PC-9 (cell line): ENCODE measurements around the gene LMX1B. TPM values are rescaled to one million over a fixed set of nuclear protein-coding genes. Genes with fewer than 3 reads are reported as not detected.

Experiments used
- BruUV-seq: library from RNA; stranded (reverse); fragments of 400-500 nt; replicated peaks from 2 replicates; lab custom pipeline; 2021; lab: Mats Ljungman, UMichigan
- CTCF ChIA-PET: fragments of 300-600 bp; sonication (Branson Sonifier 250); formaldehyde crosslinking; loops from one replicate; lab custom pipeline; 2022; ENCODE audit warnings: antibody characterized with exemption; lab: Charles Lee
- POLR2A ChIA-PET: fragments of 300-600 bp; sonication (Branson Sonifier 250); formaldehyde crosslinking; loops from one replicate; lab custom pipeline; 2022; ENCODE audit warnings: antibody characterized with exemption; ENCODE audit not compliant: unreplicated experiment; lab: Charles Lee
- DNase-seq, 2 experiments: peaks; one replicate each; pipeline versions ENCODE4 v3.0.0 to v3.0.0-alpha.2; 2015 to 2022; ENCODE audit warnings: mixed read lengths in 1 of 2
- H2AFZ ChIP-seq: fragments of 200-600 bp; sonication (generic); 2 replicates; pipeline ENCODE4 v1.8.1; 2017; ENCODE audit warnings: antibody characterized with exemption
- H3F3A ChIP-seq: fragments of 200-600 bp; sonication (generic); 2 replicates; pipeline ENCODE4 v1.8.1; 2017; ENCODE audit warnings: antibody characterized with exemption, mild to moderate bottlenecking, low read depth; ENCODE audit not compliant: insufficient read depth
- H3K27ac ChIP-seq: fragments of 200-600 bp; sonication (generic); 2 replicates; pipeline ENCODE4 v1.6.1; 2016; ENCODE audit warnings: mixed run types
- H3K27me3 ChIP-seq: fragments of 200-600 bp; sonication (generic); 2 replicates; pipeline ENCODE4 v1.6.1; 2016; ENCODE audit warnings: low read depth, mixed run types; ENCODE audit not compliant: insufficient read depth
- H3K36me3 ChIP-seq: fragments of 200-600 bp; sonication (generic); 2 replicates; pipeline ENCODE4 v1.6.1; 2016; ENCODE audit warnings: low read depth, mixed run types
- H3K4me1 ChIP-seq: fragments of 200-600 bp; sonication (generic); replicated peaks from 2 replicates; pipeline ENCODE4 v1.6.1; 2016; ENCODE audit warnings: mixed run types; ENCODE audit not compliant: insufficient read depth
- H3K4me2 ChIP-seq: fragments of 200-600 bp; sonication (generic); 2 replicates; pipeline ENCODE4 v1.6.1; 2017; ENCODE audit warnings: mixed run types
- H3K4me3 ChIP-seq: fragments of 200-600 bp; sonication (generic); 2 replicates; pipeline ENCODE4 v1.6.1; 2016; ENCODE audit warnings: mixed run types
- H3K79me2 ChIP-seq: fragments of 200-600 bp; sonication (generic); 2 replicates; pipeline ENCODE4 v1.6.1; 2017; ENCODE audit warnings: low read depth, mixed run types
- H3K9me2 ChIP-seq: fragments of 200-600 bp; sonication (generic); 2 replicates; pipeline ENCODE4 v1.8.1; 2017; ENCODE audit warnings: mild to moderate bottlenecking; ENCODE audit not compliant: insufficient read depth
- H3K9me3 ChIP-seq: fragments of 200-600 bp; sonication (generic); 2 replicates; pipeline ENCODE4 v1.8.1; 2016; ENCODE audit warnings: low read depth; ENCODE audit not compliant: insufficient read depth
- H4K20me1 ChIP-seq: fragments of 200-600 bp; sonication (generic); 2 replicates; pipeline ENCODE4 v1.8.1; 2017; ENCODE audit not compliant: insufficient read depth
- CTCF ChIP-seq: fragments of 200-600 bp; sonication (generic); conservative IDR thresholded peaks from 2 replicates; pipeline ENCODE4 v1.6.1; 2017; ENCODE audit warnings: mixed run types, antibody characterized with exemption, mild to moderate bottlenecking, moderate library complexity
- EZH2 ChIP-seq: fragments of 200-600 bp; sonication (generic); IDR thresholded peaks from 2 replicates; pipeline ENCODE4 v1.8.0; 2017; ENCODE audit warnings: antibody characterized with exemption, low read depth
- intact Hi-C: fragments of 100-400 bp; cut with micrococcal nuclease; formaldehyde crosslinking; loops from one replicate; pipeline ENCODE4 v1.10.0; 2022; ENCODE audit not compliant: unreplicated experiment
- total RNA-seq: library from RNA; stranded (reverse); gene quantifications from 2 replicates; pipeline ENCODE4 v1.2.3, GENCODE V29; 2021

Gene LMX1B
- total RNA-seq, 1 experiment from 2014 or later = not detected

DNA sequence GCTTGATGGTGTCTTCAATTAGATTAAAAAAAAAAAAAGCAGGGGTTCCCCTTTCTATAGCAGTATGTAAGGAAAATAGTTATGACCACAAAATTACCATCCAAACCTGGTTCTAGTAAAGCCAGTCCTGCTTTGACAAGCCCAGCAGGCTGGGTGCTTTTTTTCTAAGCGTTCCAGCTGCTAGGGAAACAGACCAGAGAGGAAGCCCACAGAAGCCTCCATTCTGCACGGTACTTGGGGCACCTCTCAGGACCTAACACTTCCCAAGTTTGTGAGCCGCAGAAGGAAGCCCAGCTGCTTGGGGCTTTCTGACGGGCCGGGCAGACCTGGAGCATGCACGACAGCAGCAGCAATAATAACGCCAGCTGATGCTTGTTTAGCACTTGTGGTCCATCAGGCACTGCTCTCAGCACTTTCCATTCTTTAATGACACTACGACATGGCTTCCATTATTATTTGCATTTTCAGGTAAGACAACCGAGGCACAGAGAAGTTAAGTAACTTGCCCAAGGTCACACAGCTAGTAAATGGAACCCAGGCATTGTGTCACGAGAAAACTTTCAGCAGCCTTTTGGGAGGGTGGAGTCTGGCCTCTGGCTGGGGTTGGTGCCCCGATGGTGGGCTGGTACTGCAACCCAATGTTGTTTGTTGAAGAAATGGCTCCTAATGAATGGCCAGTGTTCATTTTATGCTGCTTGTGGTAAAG lies 15.4 kb downstream of the LMX1B start:
- no peak overlapping the region for H3K4me2 ChIP-seq
- H3F3A ChIP-seq = no peaks in the 10 kb centered on the region
- H3K27ac ChIP-seq = no peak overlapping the region
- ChIA-PET CTCF (interaction anchor here (0.7 kb wide), 1 partner anchor 238 kb away, joined by 4 read pairs; no protein-coding TSS in a partner anchor), POLR2A (no interaction called here)
- no peak overlapping the region for H3K4me3 ChIP-seq
- peaks cover 57% of the 10 kb centered on the region for H3K27me3 ChIP-seq
- no peak for DNase-seq
- no peaks in the 10 kb centered on the region for H3K9me3 ChIP-seq
- H2AFZ ChIP-seq = no peak overlapping the region
- no peaks in the 10 kb centered on the region; the same call in 1 of the 2 replicates for H4K20me1 ChIP-seq
- intact Hi-C loops = no loop called here
- H3K9me2 ChIP-seq = no peaks in the 10 kb centered on the region
- H3K79me2 ChIP-seq = no peaks in the 10 kb centered on the region
- no peaks in the 10 kb centered on the region for H3K4me1 ChIP-seq
- no TSS peak for BruUV-seq
- H3K36me3 ChIP-seq = no peaks in the 10 kb centered on the region
- TF ChIP-seq CTCF (no peak), EZH2 (no peak)

- Histone ChIP-seq H3K27me3 (peaks cover 47% of the 10 kb centered on the region; the same call in 1 of the 2 replicates), H3K9me3 (no peaks in the 10 kb centered on the region), H3K79me2 (no peaks in the 10 kb centered on the region), H3K9me2 (no peaks in the 10 kb centered on the region), H3K4me3 (no peak overlapping the region), H3K4me2 (no peak overlapping the region), H2AFZ (no peak overlapping the region), H3K4me1 (no peaks in the 10 kb centered on the region), H3K36me3 (no peaks in the 10 kb centered on the region), H3F3A (no peaks in the 10 kb centered on the region), H3K27ac (no peak overlapping the region), H4K20me1 (no peaks in the 10 kb centered on the region; the same call in 1 of the 2 replicates)
- ChIA-PET CTCF (interaction anchor here (0.6 kb wide), 1 partner anchor 75 kb away, joined by 11 read pairs; no protein-coding TSS in a partner anchor), POLR2A (no interaction called here)
- intact Hi-C loops = no loop called here
- TF ChIP-seq EZH2 (no peak), CTCF (no peak)
- no TSS peak for BruUV-seq
- no peak for DNase-seq
Measured at GRCh38 chr9:126630458-126631237, 16.9 kb downstream of the LMX1B start.

GRCh38 chr9:126631254-126631653 lies 17.5 kb downstream of the LMX1B start:
- no peaks in the 10 kb centered on the region for H3K4me1 ChIP-seq
- H3K4me2 ChIP-seq = no peak overlapping the region
- H2AFZ ChIP-seq = no peak overlapping the region
- H3F3A ChIP-seq = no peaks in the 10 kb centered on the region
- H3K79me2 ChIP-seq = no peaks in the 10 kb centered on the region
- no peak overlapping the region for H3K4me3 ChIP-seq
- BruUV-seq = no TSS peak
- H3K9me2 ChIP-seq = no peaks in the 10 kb centered on the region
- POLR2A ChIA-PET = no interaction called here
- no peak for DNase-seq
- TF ChIP-seq EZH2 (no peak), CTCF (no peak)
- no peaks in the 10 kb centered on the region for H3K9me3 ChIP-seq
- no peaks in the 10 kb centered on the region; the same call in 1 of the 2 replicates for H4K20me1 ChIP-seq
- no peaks in the 10 kb centered on the region for H3K36me3 ChIP-seq
- H3K27ac ChIP-seq = no peak overlapping the region
- CTCF ChIA-PET = interaction anchor here (0.6 kb wide), 1 partner anchor 75 kb away, joined by 11 read pairs; no protein-coding TSS in a partner anchor
- peaks cover 40% of the 10 kb centered on the region; the same call in 1 of the 2 replicates for H3K27me3 ChIP-seq
- intact Hi-C loops = no loop called here
